Measurements from ENCODE around the gene OSM. TPM values are rescaled to one million over a fixed set of nuclear protein-coding genes. Genes with fewer than 3 reads are reported as not detected.

The OSM gene
- total RNA-seq, 1 donor from 2014 or later: not detected

DNA sequence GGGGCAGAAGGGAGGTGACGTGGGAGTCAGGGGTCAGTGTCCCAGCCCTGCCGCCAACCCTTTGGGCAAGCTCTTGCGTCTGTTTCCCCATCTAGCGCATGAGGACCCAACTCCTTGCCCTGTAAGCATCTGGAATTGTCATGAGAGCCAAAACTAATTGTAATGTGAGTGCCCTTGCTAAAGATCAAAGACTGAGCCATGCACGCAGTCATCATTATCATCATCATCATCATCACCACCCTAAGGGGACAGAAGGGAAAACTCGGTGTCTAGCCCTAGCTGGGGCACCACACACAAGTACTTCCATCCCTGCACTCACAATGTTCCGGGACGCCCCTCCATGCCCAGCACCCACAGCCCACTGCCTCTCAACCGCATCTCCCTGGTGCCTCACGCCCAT, 22.6 kb downstream of the OSM start:
- Mint-ChIP-seq H3K4me1 (ENCODE audit: unreplicated experiment) (peaks cover 74% of the 10 kb centered on the region), H3K36me3 (ENCODE audit: unreplicated experiment) (peaks cover 5% of the 10 kb centered on the region), H3K9me3 (ENCODE audit: unreplicated experiment) (no peaks in the 10 kb centered on the region), H3K27ac (ENCODE audit: unreplicated experiment) (peak overlapping the region; percentile 20), H3K27me3 (ENCODE audit: unreplicated experiment) (no peaks in the 10 kb centered on the region), H3K4me3 (ENCODE audit: unreplicated experiment) (peak overlapping the region; percentile 8)
- TF ChIP-seq, protein P1, sequence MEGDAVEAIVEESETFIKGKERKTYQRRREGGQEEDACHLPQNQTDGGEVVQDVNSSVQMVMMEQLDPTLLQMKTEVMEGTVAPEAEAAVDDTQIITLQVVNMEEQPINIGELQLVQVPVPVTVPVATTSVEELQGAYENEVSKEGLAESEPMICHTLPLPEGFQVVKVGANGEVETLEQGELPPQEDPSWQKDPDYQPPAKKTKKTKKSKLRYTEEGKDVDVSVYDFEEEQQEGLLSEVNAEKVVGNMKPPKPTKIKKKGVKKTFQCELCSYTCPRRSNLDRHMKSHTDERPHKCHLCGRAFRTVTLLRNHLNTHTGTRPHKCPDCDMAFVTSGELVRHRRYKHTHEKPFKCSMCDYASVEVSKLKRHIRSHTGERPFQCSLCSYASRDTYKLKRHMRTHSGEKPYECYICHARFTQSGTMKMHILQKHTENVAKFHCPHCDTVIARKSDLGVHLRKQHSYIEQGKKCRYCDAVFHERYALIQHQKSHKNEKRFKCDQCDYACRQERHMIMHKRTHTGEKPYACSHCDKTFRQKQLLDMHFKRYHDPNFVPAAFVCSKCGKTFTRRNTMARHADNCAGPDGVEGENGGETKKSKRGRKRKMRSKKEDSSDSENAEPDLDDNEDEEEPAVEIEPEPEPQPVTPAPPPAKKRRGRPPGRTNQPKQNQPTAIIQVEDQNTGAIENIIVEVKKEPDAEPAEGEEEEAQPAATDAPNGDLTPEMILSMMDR (IDR thresholded peaks at IDR 0.05): no peak
- no peak for DNase-seq (ENCODE audit: extremely low spot score, unreplicated experiment)

DNA sequence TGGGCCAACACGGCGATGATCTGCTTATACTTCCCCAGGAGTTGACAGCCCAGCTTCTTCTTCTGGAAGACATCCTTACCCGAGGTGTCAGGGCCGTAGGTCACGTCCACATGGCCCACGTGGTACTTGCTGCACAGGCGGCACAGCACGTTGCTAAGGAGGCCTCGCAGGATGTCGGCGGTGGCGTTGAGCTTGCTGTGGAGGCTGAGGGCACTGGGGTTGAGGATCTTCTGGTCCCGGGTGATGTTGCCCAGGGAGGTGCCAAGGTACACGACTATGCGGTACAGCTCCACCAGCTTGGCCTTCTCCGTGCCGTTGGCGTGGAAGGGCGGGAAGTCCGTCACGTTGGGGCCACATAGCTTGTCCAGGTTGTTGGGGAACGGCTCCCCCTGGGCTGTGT, 23.0 kb downstream of the OSM start:
- Mint-ChIP-seq H3K9me3 (ENCODE audit: unreplicated experiment) (no peaks in the 10 kb centered on the region), H3K4me3 (ENCODE audit: unreplicated experiment) (no peak overlapping the region), H3K27ac (ENCODE audit: unreplicated experiment) (no peak overlapping the region), H3K4me1 (ENCODE audit: unreplicated experiment) (peaks cover 76% of the 10 kb centered on the region), H3K27me3 (ENCODE audit: unreplicated experiment) (no peaks in the 10 kb centered on the region), H3K36me3 (ENCODE audit: unreplicated experiment) (peaks cover 5% of the 10 kb centered on the region)
- no peak for DNase-seq (ENCODE audit: extremely low spot score, unreplicated experiment)
- TF ChIP-seq, protein P1 (IDR thresholded peaks at IDR 0.05): no peak

- Mint-ChIP-seq H3K9me3 (ENCODE audit: unreplicated experiment) (no peaks in the 10 kb centered on the region), H3K36me3 (ENCODE audit: unreplicated experiment) (peaks cover 5% of the 10 kb centered on the region), H3K27me3 (ENCODE audit: unreplicated experiment) (no peaks in the 10 kb centered on the region), H3K27ac (ENCODE audit: unreplicated experiment) (peak overlapping the region; percentile 74), H3K4me1 (ENCODE audit: unreplicated experiment) (peaks cover 75% of the 10 kb centered on the region), H3K4me3 (ENCODE audit: unreplicated experiment) (no peak overlapping the region)
- TF ChIP-seq, protein P1 (IDR thresholded peaks at IDR 0.05): no peak
- DNase-seq (ENCODE audit: extremely low spot score, unreplicated experiment): no peak
Observed at GRCh38 chr22:30241576-30242371, 24.9 kb downstream of the OSM start.

GRCh38 chr22:30240541-30241417, 25.9 kb downstream of the OSM start:
- Mint-ChIP-seq H3K9me3 (ENCODE audit: unreplicated experiment) (no peaks in the 10 kb centered on the region), H3K27ac (ENCODE audit: unreplicated experiment) (peak overlapping the region; percentile 74), H3K27me3 (ENCODE audit: unreplicated experiment) (no peaks in the 10 kb centered on the region), H3K36me3 (ENCODE audit: unreplicated experiment) (peaks cover 5% of the 10 kb centered on the region), H3K4me1 (ENCODE audit: unreplicated experiment) (peaks cover 80% of the 10 kb centered on the region), H3K4me3 (ENCODE audit: unreplicated experiment) (no peak overlapping the region)
- DNase-seq (ENCODE audit: extremely low spot score, unreplicated experiment): no peak
- TF ChIP-seq, protein P1 (IDR thresholded peaks at IDR 0.05): no peak
